Keratinocyte (primary cell): ENCODE results near the gene NCKIPSD. TPM values are rescaled to one million over a fixed set of nuclear protein-coding genes. Genes with fewer than 3 reads are reported as not detected.
A peak's percentile ranks its signal among the peaks of the same experiment; 100 is the strongest.

ENCODE experiments used
- DNase-seq: peaks from one replicate; pipeline ENCODE4 v3.0.0-alpha.2; 2011; ENCODE audit warnings: low read depth, missing footprints, low spot score
- FAIRE-seq: peaks from 2 replicates; lab custom pipeline; 2011; peaks lifted over from hg19 to GRCh38; lab: Jason Lieb, UNC
- H2AFZ ChIP-seq: 2 replicates; pipeline ENCODE4 v1.6.0; 2012; ENCODE audit warnings: low read length, control low read depth, inconsistent platforms; ENCODE audit not compliant: control insufficient read depth
- H3K27ac ChIP-seq: 2 replicates; pipeline ENCODE4 v1.5.1; 2011; ENCODE audit warnings: low read length; ENCODE audit not compliant: control insufficient read depth, insufficient read depth
- H3K27me3 ChIP-seq: 3 replicates; pipeline ENCODE4 v1.6.0; 2011; ENCODE audit warnings: low read length; ENCODE audit not compliant: control insufficient read depth, insufficient read depth; ENCODE audit errors: extremely low read depth
- H3K36me3 ChIP-seq, 2 experiments: 2 replicates in 1 of 2; 3 replicates in 1 of 2; pipeline ENCODE4 v1.5.1; 2011; ENCODE audit warnings: low read length in 2 of 2, mild to moderate bottlenecking in 1 of 2; ENCODE audit not compliant: control insufficient read depth in 2 of 2, insufficient read depth in 2 of 2; ENCODE audit errors: extremely low read depth in 1 of 2
- H3K4me1 ChIP-seq: 3 replicates; pipeline ENCODE4 v1.5.1; 2011; ENCODE audit warnings: low read length; ENCODE audit not compliant: control insufficient read depth, insufficient read depth; ENCODE audit errors: extremely low read depth
- H3K4me2 ChIP-seq: 3 replicates; pipeline ENCODE4 v1.6.0; 2011; ENCODE audit warnings: low read depth, low read length; ENCODE audit not compliant: control insufficient read depth, insufficient read depth; ENCODE audit errors: extremely low read depth
- H3K4me3 ChIP-seq, 3 experiments: fragments of 200-600 bp in 1 of 3; sonication (generic) in 1 of 3; 2 replicates in 2 of 3; 3 replicates in 1 of 3; pipeline ENCODE4 v1.5.1; 2011 to 2016; ENCODE audit warnings: low read length in 3 of 3, mild to moderate bottlenecking in 3 of 3, control low read depth in 2 of 3, inconsistent platforms in 1 of 3, low read depth in 1 of 3, mixed read lengths in 1 of 3, mixed run types in 1 of 3, moderate library complexity in 1 of 3; ENCODE audit not compliant: control insufficient read depth in 2 of 3, insufficient read depth in 2 of 3; ENCODE audit errors: extremely low read depth in 1 of 3
- H3K79me2 ChIP-seq: 2 replicates; pipeline ENCODE4 v1.6.0; 2012; ENCODE audit warnings: low read length; ENCODE audit not compliant: control insufficient read depth, insufficient read depth
- H3K9ac ChIP-seq: 3 replicates; pipeline ENCODE4 v1.6.0; 2011; ENCODE audit warnings: low read length; ENCODE audit not compliant: control insufficient read depth, insufficient read depth; ENCODE audit errors: extremely low read depth
- H3K9me1 ChIP-seq: 3 replicates; pipeline ENCODE4 v1.6.0; 2011; ENCODE audit warnings: low read length; ENCODE audit not compliant: control insufficient read depth, insufficient read depth; ENCODE audit errors: extremely low read depth
- H3K9me3 ChIP-seq: 2 replicates; pipeline ENCODE4 v1.5.1; 2012; ENCODE audit warnings: low read depth, low read length; ENCODE audit not compliant: control insufficient read depth
- H4K20me1 ChIP-seq: 3 replicates; pipeline ENCODE4 v1.6.0; 2011; ENCODE audit warnings: low read length; ENCODE audit not compliant: control insufficient read depth, insufficient read depth; ENCODE audit errors: extremely low read depth
- EZH2 ChIP-seq: IDR thresholded peaks from one replicate; pipeline ENCODE4 v1.6.1; 2012; ENCODE audit warnings: inconsistent platforms, mild to moderate bottlenecking, low read length, moderate library complexity
- dilution Hi-C: fragments of 300-500 bp; cut with MboI; formaldehyde crosslinking; loops from one replicate; pipeline ENCODE4 v1.7.0; 2020; ENCODE audit warnings: low sequenced_read_pairs; ENCODE audit not compliant: extremely low pct_ligation_motif_present
- polyA plus RNA-seq, 5 experiments: library from polyadenylated mRNA; depleted of rRNA in 3 of 5; stranded (reverse) in 3 of 5; stranded (forward) in 1 of 5; unstranded in 1 of 5; fragments of >200 nt; gene quantifications; 1 replicate in 1 of 5; 2 replicates in 3 of 5; 3 replicates in 1 of 5; pipeline versions ENCODE4 v1.2.1 to v1.2.3, GENCODE V29; 2011 to 2012; ENCODE audit warnings: missing spikeins in 2 of 5, low read depth in 1 of 5, low replicate concordance in 1 of 5
- TF ChIP-seq, protein P1 (sequence below), 3 experiments: IDR thresholded peaks in 1 of 3; conservative IDR thresholded peaks in 1 of 3; optimal IDR thresholded peaks in 1 of 3; 2 replicates in 2 of 3; 3 replicates in 1 of 3; pipeline versions ENCODE3 to v1.5.1; 2011; ENCODE audit warnings: low read length in 3 of 3, mild to moderate bottlenecking in 3 of 3, moderate library complexity in 2 of 3, control low read depth in 1 of 3, inconsistent platforms in 1 of 3; ENCODE audit not compliant: insufficient read depth in 2 of 3; ENCODE audit errors: extremely low read depth in 1 of 3

Gene NCKIPSD
- polyA plus RNA-seq, 1 donor (not counting 4 experiments of a cell fraction or from before 2014, with no cell fraction given) = 9.8 TPM

DNA sequence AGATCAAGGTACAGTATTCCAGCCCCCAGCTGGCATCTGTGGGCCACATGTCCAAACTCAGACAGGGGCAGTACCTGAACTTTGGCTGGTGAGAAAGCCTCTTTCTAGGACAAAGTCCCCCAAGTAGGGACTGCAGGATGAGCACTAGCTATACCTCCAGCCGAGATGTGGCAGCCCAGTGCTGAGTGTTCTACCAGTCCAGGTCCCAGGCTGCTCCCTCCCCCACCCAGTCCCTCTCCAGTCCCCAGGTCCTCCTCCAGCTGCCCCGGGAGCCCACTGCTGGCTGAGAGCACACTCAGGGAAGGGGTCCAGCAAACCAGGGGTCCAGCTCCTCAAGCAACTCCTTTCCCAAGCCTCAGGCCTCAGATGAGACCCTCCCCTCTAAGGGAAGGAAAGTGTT is 52.0 kb downstream of the NCKIPSD start:
- no peak for FAIRE-seq
- H3K79me2 ChIP-seq = peaks cover 13% of the 10 kb centered on the region
- no peak overlapping the region for H2AFZ ChIP-seq
- H3K4me2 ChIP-seq = peak overlapping the region; percentile 92
- no peak for DNase-seq
- no peaks in the 10 kb centered on the region for H3K9me3 ChIP-seq
- dilution Hi-C loops = no loop called here
- H4K20me1 ChIP-seq = peaks cover 2% of the 10 kb centered on the region
- peaks cover 2% of the 10 kb centered on the region for H3K9me1 ChIP-seq
- H3K27me3 ChIP-seq = no peaks in the 10 kb centered on the region
- TF ChIP-seq, protein P1, sequence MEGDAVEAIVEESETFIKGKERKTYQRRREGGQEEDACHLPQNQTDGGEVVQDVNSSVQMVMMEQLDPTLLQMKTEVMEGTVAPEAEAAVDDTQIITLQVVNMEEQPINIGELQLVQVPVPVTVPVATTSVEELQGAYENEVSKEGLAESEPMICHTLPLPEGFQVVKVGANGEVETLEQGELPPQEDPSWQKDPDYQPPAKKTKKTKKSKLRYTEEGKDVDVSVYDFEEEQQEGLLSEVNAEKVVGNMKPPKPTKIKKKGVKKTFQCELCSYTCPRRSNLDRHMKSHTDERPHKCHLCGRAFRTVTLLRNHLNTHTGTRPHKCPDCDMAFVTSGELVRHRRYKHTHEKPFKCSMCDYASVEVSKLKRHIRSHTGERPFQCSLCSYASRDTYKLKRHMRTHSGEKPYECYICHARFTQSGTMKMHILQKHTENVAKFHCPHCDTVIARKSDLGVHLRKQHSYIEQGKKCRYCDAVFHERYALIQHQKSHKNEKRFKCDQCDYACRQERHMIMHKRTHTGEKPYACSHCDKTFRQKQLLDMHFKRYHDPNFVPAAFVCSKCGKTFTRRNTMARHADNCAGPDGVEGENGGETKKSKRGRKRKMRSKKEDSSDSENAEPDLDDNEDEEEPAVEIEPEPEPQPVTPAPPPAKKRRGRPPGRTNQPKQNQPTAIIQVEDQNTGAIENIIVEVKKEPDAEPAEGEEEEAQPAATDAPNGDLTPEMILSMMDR (optimal IDR thresholded peaks at IDR 0.05 in 1 of 3, IDR thresholded peaks at IDR 0.05 in 1 of 3, conservative IDR thresholded peaks at IDR 0.05 in 1 of 3; ENCODE audit: extremely low read depth in 1 of 3, insufficient read depth in 2 of 3, low read length in 3 of 3) = no peak
- no peak for TF ChIP-seq EZH2
- H3K9ac ChIP-seq = peak overlapping the region; percentile 72
- H3K4me1 ChIP-seq = peaks cover 11% of the 10 kb centered on the region
- H3K4me3 ChIP-seq = peak overlapping the region in 1 of 3 experiments; percentile 93
- H3K27ac ChIP-seq = no peak overlapping the region
- H3K36me3 ChIP-seq = peaks cover 24 to 30% of the 10 kb centered on the region in 2 experiments

DNA sequence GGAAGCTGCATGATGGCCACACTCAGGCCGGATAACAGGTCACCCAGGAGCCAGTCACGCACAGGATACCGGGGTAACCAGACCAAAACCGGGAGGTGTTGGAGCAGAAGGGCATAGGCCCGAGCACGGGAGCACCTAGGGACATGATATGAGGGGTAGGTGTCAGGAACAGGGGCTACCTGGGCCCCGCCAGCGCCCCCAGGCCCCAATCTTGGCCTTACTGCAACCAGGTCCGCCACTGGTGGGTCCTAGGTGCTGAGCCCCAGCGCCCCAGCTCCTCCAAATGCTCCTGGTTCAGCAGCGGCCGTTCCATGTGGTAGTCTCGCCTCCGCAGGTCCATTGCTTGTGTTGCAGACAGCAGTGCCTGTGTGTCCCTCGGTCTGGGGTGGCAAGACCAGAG is 52.5 kb downstream of the NCKIPSD start:
- Histone ChIP-seq H3K36me3 (peaks cover 28 to 33% of the 10 kb centered on the region in 2 experiments), H3K4me2 (no peak overlapping the region), H3K9me1 (peaks cover 2% of the 10 kb centered on the region), H3K4me3 (no peak overlapping the region), H3K4me1 (peaks cover 11% of the 10 kb centered on the region), H4K20me1 (peaks cover 2% of the 10 kb centered on the region), H3K27me3 (no peaks in the 10 kb centered on the region), H3K9ac (no peak overlapping the region), H3K27ac (no peak overlapping the region), H2AFZ (no peak overlapping the region), H3K9me3 (no peaks in the 10 kb centered on the region), H3K79me2 (peaks cover 13% of the 10 kb centered on the region)
- FAIRE-seq (no peak), DNase-seq (no peak)
- dilution Hi-C loops = no loop called here
- no peak for TF ChIP-seq EZH2
- TF ChIP-seq, protein P1 (optimal IDR thresholded peaks at IDR 0.05 in 1 of 3, IDR thresholded peaks at IDR 0.05 in 1 of 3, conservative IDR thresholded peaks at IDR 0.05 in 1 of 3; ENCODE audit: extremely low read depth in 1 of 3, insufficient read depth in 2 of 3, low read length in 3 of 3) = no peak
